ENCODE results near the gene FILIP1L. TPM values are rescaled to one million over a fixed set of nuclear protein-coding genes. Genes with fewer than 3 reads are reported as not detected.

The FILIP1L gene
- polyA plus RNA-seq, 3 donors = 0.13 to 0.40 (median 0.25) TPM

DNA sequence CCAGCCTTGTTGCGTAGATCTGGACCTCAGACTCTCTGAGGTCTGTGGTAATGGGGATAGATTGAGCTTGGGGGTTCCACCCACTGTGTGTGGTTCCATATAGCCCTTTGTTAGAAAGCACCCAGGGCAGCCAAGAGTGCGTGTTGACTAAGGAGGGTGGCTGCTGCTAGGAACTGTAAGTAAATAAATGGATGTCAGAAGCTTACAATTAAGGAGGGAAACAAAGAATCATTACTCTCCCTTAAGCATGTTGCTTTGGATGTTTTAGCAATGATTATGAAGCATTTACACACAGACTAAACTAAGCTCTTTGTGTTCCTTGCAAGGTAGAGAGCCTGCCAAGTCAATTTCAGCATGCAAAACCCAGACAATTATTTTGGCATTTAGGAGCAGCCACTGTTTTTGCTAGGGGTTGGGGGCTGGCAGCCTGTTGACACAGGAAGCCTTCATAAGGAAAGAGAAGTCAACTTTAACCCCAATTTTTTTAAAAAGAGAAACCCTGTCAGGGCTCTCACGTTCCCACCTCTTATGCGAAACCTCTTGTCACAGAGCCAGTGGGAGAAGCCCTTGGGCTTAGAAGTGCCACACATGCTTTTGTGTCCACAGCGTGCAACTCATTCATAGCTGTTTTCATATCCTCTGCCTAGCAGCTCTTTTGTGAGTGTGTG is 168.8 kb downstream of the FILIP1L start:
- Mint-ChIP-seq H3K27me3 (ENCODE audit: low read depth in 3 of 3) (no peaks in the 10 kb centered on the region), H3K4me3 (no peak overlapping the region), H3K4me1 (no peaks in the 10 kb centered on the region), H3K36me3 (no peaks in the 10 kb centered on the region), H3K9me3 (no peaks in the 10 kb centered on the region), H3K27ac (no peak overlapping the region)
- no peak for DNase-seq
- H3K4me2 ChIP-seq (replicated peaks; ENCODE audit: extremely low read depth, low read length, poor library complexity, severe bottlenecking) = no peak overlapping the region
- no peak overlapping the region for H3K4me3 ChIP-seq (replicated peaks in 1 of 3; ENCODE audit: low read depth in 2 of 3, low read length in 3 of 3)
- H4K20me1 ChIP-seq (ENCODE audit: insufficient read depth, low read length) = no peaks in the 10 kb centered on the region
- H3K4me1 ChIP-seq (ENCODE audit: control insufficient read depth in 1 of 2, insufficient read depth in 2 of 2, low read length in 2 of 2) = no peaks in the 10 kb centered on the region
- H3K27ac ChIP-seq (ENCODE audit: low read depth in 1 of 2, low read length in 2 of 2) = no peak overlapping the region
- no peaks in the 10 kb centered on the region for H3K27me3 ChIP-seq (ENCODE audit: control insufficient read depth in 2 of 2, insufficient read depth in 2 of 2, low read length in 2 of 2)
- TF ChIP-seq, protein P1, sequence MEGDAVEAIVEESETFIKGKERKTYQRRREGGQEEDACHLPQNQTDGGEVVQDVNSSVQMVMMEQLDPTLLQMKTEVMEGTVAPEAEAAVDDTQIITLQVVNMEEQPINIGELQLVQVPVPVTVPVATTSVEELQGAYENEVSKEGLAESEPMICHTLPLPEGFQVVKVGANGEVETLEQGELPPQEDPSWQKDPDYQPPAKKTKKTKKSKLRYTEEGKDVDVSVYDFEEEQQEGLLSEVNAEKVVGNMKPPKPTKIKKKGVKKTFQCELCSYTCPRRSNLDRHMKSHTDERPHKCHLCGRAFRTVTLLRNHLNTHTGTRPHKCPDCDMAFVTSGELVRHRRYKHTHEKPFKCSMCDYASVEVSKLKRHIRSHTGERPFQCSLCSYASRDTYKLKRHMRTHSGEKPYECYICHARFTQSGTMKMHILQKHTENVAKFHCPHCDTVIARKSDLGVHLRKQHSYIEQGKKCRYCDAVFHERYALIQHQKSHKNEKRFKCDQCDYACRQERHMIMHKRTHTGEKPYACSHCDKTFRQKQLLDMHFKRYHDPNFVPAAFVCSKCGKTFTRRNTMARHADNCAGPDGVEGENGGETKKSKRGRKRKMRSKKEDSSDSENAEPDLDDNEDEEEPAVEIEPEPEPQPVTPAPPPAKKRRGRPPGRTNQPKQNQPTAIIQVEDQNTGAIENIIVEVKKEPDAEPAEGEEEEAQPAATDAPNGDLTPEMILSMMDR (IDR thresholded peaks at IDR 0.05) = no peak
- 82% methylated on average over 2 of the region's 5 CpGs for WGBS (ENCODE audit: insufficient coverage)
- no peaks in the 10 kb centered on the region for H3K9me3 ChIP-seq (replicated peaks in 1 of 2; ENCODE audit: control insufficient read depth in 1 of 2, insufficient read depth in 1 of 2, low read length in 2 of 2)
- no peaks in the 10 kb centered on the region for H3K36me3 ChIP-seq (replicated peaks in 1 of 2; ENCODE audit: control insufficient read depth in 1 of 2, insufficient read depth in 2 of 2, low read length in 2 of 2)
- no peak overlapping the region for H2AFZ ChIP-seq (ENCODE audit: insufficient read depth, low read depth, low read length, poor library complexity, severe bottlenecking)
- no peaks in the 10 kb centered on the region for H3K79me2 ChIP-seq (ENCODE audit: insufficient read depth, low read length)
- intact Hi-C loops (cut with micrococcal nuclease) = no loop called here
- H3K9ac ChIP-seq (ENCODE audit: insufficient read depth, low read length, poor library complexity, severe bottlenecking) = no peak overlapping the region

GRCh38 chr3:99943931-99944761 is 170.2 kb downstream of the FILIP1L start:
- Histone ChIP-seq H3K79me2 (ENCODE audit: insufficient read depth, low read length) (no peaks in the 10 kb centered on the region), H3K4me3 (replicated peaks in 1 of 3; ENCODE audit: low read depth in 2 of 3, low read length in 3 of 3) (no peak overlapping the region), H3K27me3 (ENCODE audit: control insufficient read depth in 2 of 2, insufficient read depth in 2 of 2, low read length in 2 of 2) (no peaks in the 10 kb centered on the region), H3K9ac (ENCODE audit: insufficient read depth, low read length, poor library complexity, severe bottlenecking) (no peak overlapping the region), H4K20me1 (ENCODE audit: insufficient read depth, low read length) (no peaks in the 10 kb centered on the region), H2AFZ (ENCODE audit: insufficient read depth, low read depth, low read length, poor library complexity, severe bottlenecking) (no peak overlapping the region), H3K9me3 (replicated peaks in 1 of 2; ENCODE audit: control insufficient read depth in 1 of 2, insufficient read depth in 1 of 2, low read length in 2 of 2) (no peaks in the 10 kb centered on the region), H3K4me2 (replicated peaks; ENCODE audit: extremely low read depth, low read length, poor library complexity, severe bottlenecking) (no peak overlapping the region), H3K27ac (ENCODE audit: low read depth in 1 of 2, low read length in 2 of 2) (no peak overlapping the region), H3K36me3 (replicated peaks in 1 of 2; ENCODE audit: control insufficient read depth in 1 of 2, insufficient read depth in 2 of 2, low read length in 2 of 2) (no peaks in the 10 kb centered on the region), H3K4me1 (ENCODE audit: control insufficient read depth in 1 of 2, insufficient read depth in 2 of 2, low read length in 2 of 2) (no peaks in the 10 kb centered on the region)
- Mint-ChIP-seq H3K27me3 (ENCODE audit: low read depth in 3 of 3) (no peaks in the 10 kb centered on the region), H3K4me3 (no peak overlapping the region), H3K36me3 (no peaks in the 10 kb centered on the region), H3K27ac (no peak overlapping the region), H3K9me3 (no peaks in the 10 kb centered on the region), H3K4me1 (no peaks in the 10 kb centered on the region)
- intact Hi-C loops (cut with micrococcal nuclease) = no loop called here
- no peak for DNase-seq
- WGBS (ENCODE audit: insufficient coverage) = 97% methylated on average over 3 of the region's 4 CpGs
- TF ChIP-seq, protein P1 (IDR thresholded peaks at IDR 0.05) = no peak

Measured in CD14-positive monocyte (primary cell).